ENCODE measurements around the gene PRPF6. TPM values are rescaled to one million over a fixed set of nuclear protein-coding genes. Genes with fewer than 3 reads are reported as not detected.

The PRPF6 gene
- total and polyA plus RNA-seq, 2 of the 13 experiments (the other 11 are each of a cell fraction or from before 2014, with no cell fraction given), result 63.7 to 101 TPM

- TF ChIP-seq HMGXB4 (CRISPR knock-in tag; IDR thresholded peaks at IDR 0.05; ENCODE audit: borderline replicate concordance in 1 of 2, low read depth in 1 of 2), result peak; percentile 39 to 47; a peak in 1 of 4 replicates
- TF ChIP-seq ZNF282 (IDR thresholded peaks at IDR 0.05; ENCODE audit: partially characterized antibody), result no peak
- peak; percentile 55; the same call in 1 of the 2 replicates for TF ChIP-seq E2F5 (CRISPR knock-in tag; conservative IDR thresholded peaks at IDR 0.05)
- peak; percentile 3; the same call in 1 of the 2 replicates for TF ChIP-seq ZNF740 (CRISPR knock-in tag; IDR thresholded peaks at IDR 0.05)
- TF ChIP-seq ZNF510 (CRISPR knock-in tag; IDR thresholded peaks at IDR 0.05; ENCODE audit: low read depth), result 0 out of 2 replicates have a peak, but pooled peaks have one; percentile 53
- TF ChIP-seq ZBTB10 (CRISPR knock-in tag; IDR thresholded peaks at IDR 0.05; ENCODE audit: borderline replicate concordance), result 0 out of 2 replicates have a peak, but pooled peaks have one; percentile 29
- TF ChIP-seq ZNF660 (CRISPR knock-in tag; IDR thresholded peaks at IDR 0.05; ENCODE audit: borderline replicate concordance, low read depth), result no peak
- TF ChIP-seq BORCS8-MEF2B (CRISPR knock-in tag; IDR thresholded peaks at IDR 0.05), result no peak
- TF ChIP-seq ADNP (CRISPR knock-in tag; IDR thresholded peaks at IDR 0.05), result no peak
- TF ChIP-seq DMTF1 (CRISPR knock-in tag; IDR thresholded peaks at IDR 0.05), result no peak
- no peak for TF ChIP-seq REL (CRISPR knock-in tag; conservative IDR thresholded peaks at IDR 0.05)
- no peak for TF ChIP-seq SALL2 (CRISPR knock-in tag; IDR thresholded peaks at IDR 0.05)
- peak; percentile 76; the same call in 1 of the 2 replicates for TF ChIP-seq SRY (CRISPR knock-in tag; IDR thresholded peaks at IDR 0.05)
- no peak for TF ChIP-seq ZNF546 (CRISPR knock-in tag; conservative IDR thresholded peaks at IDR 0.05)
- no peak for TF ChIP-seq ATRX (CRISPR knock-in tag; IDR thresholded peaks at IDR 0.05; ENCODE audit: borderline replicate concordance)
- TF ChIP-seq SIN3A (IDR thresholded peaks at IDR 0.05; ENCODE audit: borderline replicate concordance, low read depth, low read length), result peak; percentile 73; the same call in 1 of the 2 replicates
- TF ChIP-seq ERF (CRISPR knock-in tag; IDR thresholded peaks at IDR 0.05), result 0 out of 2 replicates have a peak, but pooled peaks have one; percentile 58
- TF ChIP-seq ZNF782 (CRISPR knock-in tag; IDR thresholded peaks at IDR 0.05; ENCODE audit: borderline replicate concordance), result peak; percentile 46; the same call in 1 of the 2 replicates
- TF ChIP-seq ZNF841 (CRISPR knock-in tag; IDR thresholded peaks at IDR 0.05; ENCODE audit: borderline replicate concordance), result no peak
Observed at GRCh38 chr20:63969838-63970713, 10.9 kb upstream of the PRPF6 start, which contains the start of gene ZNF512B (continued).

Data from HepG2 (cell line).